Activated CD4-positive, alpha-beta T cell treated with anti-CD3 and anti-CD28 coated beads for 4 hours (primary cell): Measurements from ENCODE around the gene ADAMTS19.

ENCODE experiments used
- DNase-seq, 2 donors: peaks; one replicate each; pipeline ENCODE4 v3.0.0-alpha.2; 2020

ADAMTS19 gene

DNA sequence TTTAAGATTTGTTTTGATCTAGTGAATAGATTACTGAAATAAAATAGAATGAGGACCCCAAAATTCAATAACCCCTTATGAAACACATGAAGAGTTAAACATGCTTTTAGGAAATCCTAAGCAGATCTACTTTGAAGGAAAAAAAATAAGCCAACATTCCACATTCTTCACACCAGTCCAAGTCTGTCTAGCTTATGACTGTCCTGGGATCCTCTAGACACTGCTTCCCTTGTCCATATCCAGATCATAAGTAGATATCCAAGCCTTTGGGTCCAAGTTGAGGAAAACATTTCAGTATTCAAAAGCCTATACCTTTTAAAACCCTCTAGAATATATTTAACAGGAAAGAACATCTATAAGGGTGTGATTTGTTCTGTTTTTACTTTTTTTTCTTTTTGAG is 228.9 kb downstream of the ADAMTS19 start:
- DNase-seq: no peak

DNA sequence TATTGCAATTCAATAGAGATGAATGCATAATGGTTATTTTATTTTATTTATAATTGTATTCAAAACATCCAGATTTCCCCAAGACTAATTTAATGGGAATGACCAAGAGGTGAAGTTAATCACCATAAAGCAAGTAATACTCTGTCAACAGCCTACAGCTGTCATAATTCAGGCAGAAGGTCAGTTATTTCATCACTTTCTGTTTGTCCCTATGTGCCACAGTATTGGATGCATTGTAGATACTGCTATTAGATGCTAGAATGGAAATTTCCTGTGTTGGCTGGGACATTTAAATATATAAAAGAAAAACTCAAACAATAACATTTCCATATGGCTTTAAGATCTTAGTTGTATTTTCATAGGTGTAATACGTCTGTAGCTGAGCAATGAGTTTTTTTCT is 231.1 kb downstream of the ADAMTS19 start:
- no peak for DNase-seq

- no peak for DNase-seq
These were observed 236.5 kb downstream of the ADAMTS19 start for GRCh38 chr5:129696636-129697035.

- DNase-seq: no peak
These were observed 238.6 kb downstream of the ADAMTS19 start for GRCh38 chr5:129698661-129699060.

GRCh38 chr5:129716235-129716634 is 256.1 kb downstream of the ADAMTS19 start:
- no peak for DNase-seq

DNA sequence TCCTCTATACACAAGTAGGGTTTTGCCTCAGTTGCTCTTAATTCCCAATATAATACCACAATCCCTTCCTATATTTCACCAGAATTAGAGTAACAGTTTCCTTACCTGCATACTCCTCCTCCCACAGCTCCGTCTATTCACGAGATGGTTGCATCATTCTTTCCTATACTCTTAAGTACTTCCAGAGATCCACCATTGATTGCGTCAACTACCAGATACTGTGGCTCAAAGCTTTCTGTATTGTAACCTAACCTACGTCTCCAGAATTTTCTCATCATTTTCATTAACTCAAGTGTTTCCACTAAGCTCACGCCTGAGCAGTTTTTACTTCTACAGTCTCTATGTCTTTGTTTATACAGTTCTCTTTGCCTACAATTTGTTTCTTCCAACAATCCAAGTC is 256.6 kb downstream of the ADAMTS19 start:
- no peak for DNase-seq

DNA sequence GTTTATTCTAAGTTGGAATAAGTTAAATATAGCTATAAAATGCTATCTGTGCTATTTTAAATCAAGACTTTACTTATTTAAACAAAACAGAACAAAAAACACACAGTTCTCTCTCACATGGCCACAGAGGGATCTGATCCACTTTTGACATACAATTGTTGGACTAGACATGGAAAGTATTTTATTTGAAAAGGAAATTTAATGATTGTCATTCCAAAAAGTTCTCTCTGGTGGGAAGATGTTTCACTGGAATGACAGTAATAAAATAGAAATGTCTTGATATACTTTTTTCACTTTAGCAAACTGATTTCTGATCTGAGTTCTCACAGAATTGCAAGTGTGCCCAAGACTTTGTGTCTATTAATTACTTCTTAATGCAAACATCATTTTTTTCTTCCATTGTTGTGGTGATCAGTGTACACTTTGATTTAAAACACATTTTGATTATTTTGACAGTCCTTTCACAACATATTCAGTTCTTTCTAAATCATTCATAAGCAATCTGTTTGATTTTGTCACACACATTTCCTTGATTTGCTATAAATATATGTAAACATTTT is 257.7 kb downstream of the ADAMTS19 start:
- no peak for DNase-seq

DNA sequence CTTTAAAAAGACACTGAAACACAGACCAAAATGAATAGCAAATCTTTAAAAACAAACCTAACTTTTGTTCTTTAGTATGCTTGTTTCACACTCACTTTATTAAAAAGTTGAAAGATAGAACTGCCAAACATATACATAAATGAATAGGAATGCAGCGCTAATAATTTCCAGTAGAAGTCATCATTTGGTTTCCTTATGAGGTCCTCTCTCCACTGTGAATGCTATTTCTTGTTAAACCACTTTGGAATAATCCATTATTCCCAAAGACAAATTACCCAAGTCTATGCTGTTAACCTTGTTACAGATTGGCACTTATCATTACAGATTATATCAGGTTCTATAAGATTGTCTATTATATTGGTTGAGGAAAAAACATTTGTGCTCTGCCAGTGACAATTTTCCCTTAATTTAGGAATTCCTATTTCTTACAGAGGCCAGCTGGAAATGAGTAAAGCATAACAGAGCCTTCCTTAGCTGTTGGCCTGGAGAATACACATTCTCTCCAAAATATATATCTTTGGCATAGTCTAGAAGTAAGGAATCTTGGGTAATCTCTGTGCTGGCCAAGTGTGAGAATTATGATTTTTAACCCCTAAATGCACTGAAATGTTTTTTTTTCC is 258.5 kb downstream of the ADAMTS19 start:
- DNase-seq: no peak

- no peak for DNase-seq
These were observed 264.1 kb downstream of the ADAMTS19 start for GRCh38 chr5:129724222-129724621.

- no peak for DNase-seq
These were observed 264.5 kb downstream of the ADAMTS19 start for GRCh38 chr5:129724647-129725046.

GRCh38 chr5:129739773-129740172 is 279.7 kb downstream of the ADAMTS19 start:
- no peak for DNase-seq

GRCh38 chr5:129743541-129744187 is 283.6 kb downstream of the ADAMTS19 start:
- no peak for DNase-seq

GRCh38 chr5:129745997-129746396 is 285.9 kb downstream of the ADAMTS19 start:
- no peak for DNase-seq

DNA sequence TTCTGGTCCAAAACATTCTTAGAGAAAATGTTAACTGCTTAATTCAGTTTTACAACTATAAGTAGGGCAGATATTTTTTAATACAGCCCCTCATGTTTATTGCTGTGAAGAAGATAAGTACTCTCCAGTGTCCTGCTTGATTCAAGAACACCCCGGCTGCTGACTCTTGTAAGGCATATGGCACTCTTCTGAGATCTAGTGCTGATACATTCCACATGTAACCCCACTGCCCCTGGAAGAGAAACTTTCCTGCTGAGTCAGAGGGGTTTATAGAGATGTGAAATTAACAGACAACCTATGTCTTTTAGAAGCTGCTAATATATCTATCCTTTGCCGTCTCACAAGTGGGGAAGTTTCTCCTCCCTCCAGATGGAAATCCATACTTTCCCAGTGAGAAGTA is 286.8 kb downstream of the ADAMTS19 start:
- DNase-seq: no peak

- no peak for DNase-seq
These were observed 287.7 kb downstream of the ADAMTS19 start, which contains the start of gene MINAR2 for GRCh38 chr5:129747572-129748407. TSS of gene MINAR2 (plus strand) at chr5:129748094. CDS start at chr5:129748191, 97 bp downstream.

- DNase-seq: no peak
These were observed 289.1 kb downstream of the ADAMTS19 start for GRCh38 chr5:129748913-129749880.

DNA sequence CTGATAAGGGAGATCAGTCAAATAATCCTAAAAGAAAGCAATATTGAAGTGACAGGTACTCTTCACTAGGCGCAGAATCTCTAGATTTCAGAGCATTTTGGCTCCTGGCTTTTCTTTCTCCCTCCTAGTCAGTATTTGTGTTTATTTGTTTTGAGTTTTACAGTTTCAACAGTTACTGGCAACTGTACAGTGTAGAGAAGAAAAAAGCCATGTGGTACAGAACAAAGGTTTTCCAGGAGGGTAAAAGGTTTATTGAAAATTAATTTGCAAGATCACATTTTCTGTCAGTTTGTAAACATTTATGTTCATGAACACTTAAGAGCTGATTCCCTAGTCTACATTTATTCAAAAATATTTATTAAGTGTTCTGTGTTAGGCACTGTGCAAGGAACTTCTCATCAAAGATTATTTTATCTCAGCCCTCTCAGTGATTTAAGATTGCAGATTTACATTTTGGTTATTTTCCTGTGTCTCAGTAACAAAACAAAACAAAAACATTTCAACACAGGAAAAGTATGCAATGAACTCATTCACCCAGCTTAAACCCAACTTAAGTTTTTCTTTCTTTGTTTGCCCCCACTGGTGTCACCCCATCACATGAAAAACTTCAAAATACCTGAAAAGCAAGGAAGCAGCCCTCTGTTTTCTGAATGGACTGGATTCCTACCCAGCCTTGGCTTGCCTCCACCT is 300.7 kb downstream of the ADAMTS19 start:
- DNase-seq: no peak

GRCh38 chr5:129763651-129764050 is 303.6 kb downstream of the ADAMTS19 start:
- no peak for DNase-seq

DNA sequence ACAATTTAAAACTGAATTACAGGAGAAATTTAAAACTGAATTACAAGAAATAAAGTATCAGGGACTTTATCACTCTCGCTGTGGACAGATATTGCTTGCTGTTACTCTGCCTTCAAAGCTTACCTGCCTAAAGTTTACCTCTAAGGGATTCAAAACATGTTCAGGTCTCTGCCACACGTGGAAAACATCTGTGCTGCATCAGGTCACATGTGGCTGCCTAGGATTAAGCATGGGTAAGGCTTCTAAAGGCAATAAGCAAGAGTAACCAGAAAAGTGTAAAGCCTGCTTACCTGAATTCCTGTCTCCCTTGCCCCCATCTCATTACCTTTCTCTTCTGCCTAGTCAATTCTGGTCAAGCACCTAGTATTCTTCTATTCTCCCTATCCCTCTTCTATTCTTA is 306.7 kb downstream of the ADAMTS19 start:
- no peak for DNase-seq

GRCh38 chr5:129767927-129768380 is 307.9 kb downstream of the ADAMTS19 start:
- peak; percentile 37 to 60 for DNase-seq

DNA sequence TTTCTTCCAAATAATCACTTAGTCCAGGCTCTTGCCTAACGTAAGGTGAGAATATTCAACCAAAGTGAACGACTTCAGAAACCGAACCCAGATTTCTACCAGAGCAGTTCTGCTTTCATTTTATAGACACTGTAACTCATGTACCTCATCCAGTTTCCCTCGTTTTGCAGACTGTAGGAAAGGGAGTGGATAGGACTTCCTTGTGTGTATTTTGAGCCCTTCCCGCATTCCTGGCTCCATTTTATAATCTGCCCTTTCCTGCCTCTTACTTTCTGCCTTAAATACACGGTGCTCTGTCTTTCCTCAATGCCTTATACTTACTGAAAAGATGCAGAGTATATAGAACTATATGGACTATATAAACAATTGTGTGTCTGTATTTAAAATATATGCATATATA is 308.6 kb downstream of the ADAMTS19 start:
- no peak for DNase-seq
